Lower leg skin (tissue), 4 donors: ENCODE measurements around the gene EPS8L3. TPM values are rescaled to one million over a fixed set of nuclear protein-coding genes. Genes with fewer than 3 reads are reported as not detected.

ENCODE experiments used
- DNase-seq, 2 donors: peaks; one replicate each; pipeline ENCODE4 v3.0.0-alpha.2; 2019; ENCODE audit warnings: low spot score in 2 of 2
- H3K4me3 ChIP-seq: fragments of 200-600 bp; sonication (generic); 2 replicates; pipeline ENCODE4 v1.5.1; 2017; ENCODE audit warnings: mild to moderate bottlenecking, low read depth; ENCODE audit not compliant: poor library complexity, severe bottlenecking
- POLR2A ChIP-seq, 2 donors: fragments of 450-650 bp; IDR thresholded peaks; one replicate each; pipeline ENCODE4 v1.6.1; 2016 to 2017; ENCODE audit warnings: antibody characterized with exemption in 2 of 2, mild to moderate bottlenecking in 1 of 2, moderate library complexity in 1 of 2
- WGBS, 2 donors: methylation state at CpG; one replicate each; pipeline ENCODE4 v1.1.5; 2018; 5-methylcytosine and 5-hydroxymethylcytosine counted together
- intact Hi-C: fragments of 100-400 bp; cut with DNase I; formaldehyde crosslinking; loops from one replicate; pipeline ENCODE4 v1.15.0; 2023; ENCODE audit warnings: low total_unique reads
- total RNA-seq, 4 donors: library from RNA; depleted of rRNA; stranded (reverse); fragments of >200 nt; gene quantifications; one replicate each; pipeline ENCODE4 v1.1.0, GENCODE V29; 2016
- TF ChIP-seq, protein P1 (sequence below), 3 donors: fragments of 450-650 bp; IDR thresholded peaks; one replicate each; pipeline ENCODE4 v1.5.1; 2016; ENCODE audit warnings: antibody characterized with exemption in 3 of 3, mild to moderate bottlenecking in 3 of 3, moderate library complexity in 2 of 3

EPS8L3 gene
- total RNA-seq, 4 donors from 2014 or later = not detected

DNA sequence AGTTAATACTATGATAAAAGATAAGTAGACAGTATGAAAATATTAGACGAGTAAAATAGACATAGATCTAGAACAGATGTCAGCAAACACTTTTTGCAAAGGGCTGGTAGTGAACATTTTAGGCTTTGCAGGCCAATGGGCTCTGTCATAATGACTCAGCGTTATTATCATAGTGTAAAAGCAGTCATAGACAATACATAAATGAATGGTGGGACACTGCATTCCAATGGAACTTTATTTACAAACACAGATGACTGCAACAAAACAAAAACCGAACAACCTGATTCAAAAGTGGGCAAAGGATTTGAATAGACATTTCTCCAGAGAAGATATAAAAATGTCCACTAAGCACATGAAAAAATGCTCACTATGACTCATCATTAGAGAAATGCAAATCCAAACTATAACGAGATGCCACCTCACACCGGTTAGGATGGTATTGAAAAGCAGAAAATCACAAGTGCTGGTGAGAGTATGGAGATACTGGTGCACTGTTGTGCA lies 44.3 kb downstream of the EPS8L3 start:
- H3K4me3 ChIP-seq = no peak overlapping the region
- no peak for DNase-seq
- WGBS, 2 donors = 53 to 58% methylated on average over 5 of the region's 5 CpGs
- intact Hi-C loops = no loop called here
- TF ChIP-seq POLR2A (IDR thresholded peaks at IDR 0.05) = no peak
- TF ChIP-seq, protein P1, sequence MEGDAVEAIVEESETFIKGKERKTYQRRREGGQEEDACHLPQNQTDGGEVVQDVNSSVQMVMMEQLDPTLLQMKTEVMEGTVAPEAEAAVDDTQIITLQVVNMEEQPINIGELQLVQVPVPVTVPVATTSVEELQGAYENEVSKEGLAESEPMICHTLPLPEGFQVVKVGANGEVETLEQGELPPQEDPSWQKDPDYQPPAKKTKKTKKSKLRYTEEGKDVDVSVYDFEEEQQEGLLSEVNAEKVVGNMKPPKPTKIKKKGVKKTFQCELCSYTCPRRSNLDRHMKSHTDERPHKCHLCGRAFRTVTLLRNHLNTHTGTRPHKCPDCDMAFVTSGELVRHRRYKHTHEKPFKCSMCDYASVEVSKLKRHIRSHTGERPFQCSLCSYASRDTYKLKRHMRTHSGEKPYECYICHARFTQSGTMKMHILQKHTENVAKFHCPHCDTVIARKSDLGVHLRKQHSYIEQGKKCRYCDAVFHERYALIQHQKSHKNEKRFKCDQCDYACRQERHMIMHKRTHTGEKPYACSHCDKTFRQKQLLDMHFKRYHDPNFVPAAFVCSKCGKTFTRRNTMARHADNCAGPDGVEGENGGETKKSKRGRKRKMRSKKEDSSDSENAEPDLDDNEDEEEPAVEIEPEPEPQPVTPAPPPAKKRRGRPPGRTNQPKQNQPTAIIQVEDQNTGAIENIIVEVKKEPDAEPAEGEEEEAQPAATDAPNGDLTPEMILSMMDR (IDR thresholded peaks at IDR 0.05) = no peak

DNA sequence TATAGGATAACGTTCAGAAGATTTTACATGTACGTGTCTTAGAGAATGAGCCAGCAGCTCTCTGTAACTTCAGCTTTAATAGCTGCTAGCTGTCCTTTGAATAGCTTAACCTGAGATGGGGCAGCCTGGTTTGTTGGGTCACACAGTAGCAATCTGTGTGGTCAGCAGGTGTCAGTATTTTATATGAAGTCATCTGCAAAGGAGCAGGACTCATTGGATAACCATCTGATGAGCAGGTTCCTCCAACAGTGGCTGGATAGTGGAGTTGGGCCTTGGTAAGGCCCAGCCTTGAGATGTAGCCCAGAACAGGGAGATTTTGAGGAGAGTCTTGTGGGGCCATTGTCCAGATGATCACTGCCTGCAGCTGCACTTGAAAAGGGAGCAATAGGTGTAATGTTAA lies 45.2 kb downstream of the EPS8L3 start:
- 79 to 80% methylated on average over 2 of the region's 2 CpGs for WGBS, 2 donors
- no peak overlapping the region for H3K4me3 ChIP-seq
- TF ChIP-seq POLR2A (IDR thresholded peaks at IDR 0.05) = no peak
- TF ChIP-seq, protein P1 (IDR thresholded peaks at IDR 0.05) = no peak
- intact Hi-C loops = no loop called here
- no peak for DNase-seq

DNA sequence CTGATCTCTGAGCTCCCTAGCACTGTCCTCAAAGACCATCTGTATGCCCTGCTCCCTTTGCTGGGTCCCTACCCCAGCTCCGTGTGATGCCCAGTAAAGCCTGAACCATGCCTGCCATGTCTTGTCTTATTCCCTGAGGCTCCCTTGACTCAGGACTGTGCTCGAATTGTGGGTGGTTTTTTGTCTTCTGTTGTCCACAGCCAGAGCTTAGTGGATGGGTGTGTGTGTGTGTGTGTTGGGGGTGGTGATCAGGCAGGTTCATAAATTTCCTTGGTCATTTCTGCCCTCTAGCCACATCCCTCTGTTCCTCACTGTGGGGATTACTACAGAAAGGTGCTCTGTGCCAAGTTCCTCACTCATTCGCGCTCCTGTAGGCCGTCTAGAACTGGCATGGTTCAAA lies 46.0 kb downstream of the EPS8L3 start:
- TF ChIP-seq, protein P1 (IDR thresholded peaks at IDR 0.05) = no peak
- TF ChIP-seq POLR2A (IDR thresholded peaks at IDR 0.05) = no peak
- intact Hi-C loops = no loop called here
- WGBS, 2 donors = 52 to 68% methylated on average over 5 of the region's 5 CpGs
- H3K4me3 ChIP-seq = no peak overlapping the region
- peak in 1 of 2 donors; percentile 9 for DNase-seq

DNA sequence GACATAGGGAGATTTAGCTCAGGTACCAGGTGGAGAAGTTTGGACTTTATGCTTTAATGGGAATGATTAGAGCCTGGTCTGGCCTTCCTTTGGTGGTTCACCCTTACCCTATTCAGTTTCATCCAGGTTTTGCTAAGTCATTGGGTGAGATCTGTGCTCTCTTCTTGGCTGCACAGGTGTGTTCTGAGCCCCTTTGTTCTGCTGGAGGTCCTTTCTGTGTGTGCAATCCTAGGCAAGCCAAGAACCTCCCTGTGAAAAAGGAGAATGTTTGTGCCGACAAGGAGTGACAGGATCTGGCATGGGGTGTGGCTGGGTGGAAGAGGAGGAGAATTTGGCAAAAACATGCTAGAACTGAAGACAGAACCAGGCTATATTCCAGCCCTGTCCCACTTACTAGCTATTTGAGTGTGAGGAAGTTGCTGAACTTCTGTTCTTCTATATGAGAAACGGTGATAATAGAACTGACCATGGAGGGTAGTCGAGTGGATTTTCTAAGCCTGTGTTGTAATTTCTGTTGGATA lies 47.1 kb downstream of the EPS8L3 start:
- WGBS, 2 donors = 31 to 34% methylated on average over 3 of the region's 3 CpGs
- TF ChIP-seq POLR2A (IDR thresholded peaks at IDR 0.05) = no peak
- TF ChIP-seq, protein P1 (IDR thresholded peaks at IDR 0.05) = no peak
- intact Hi-C loops = no loop called here
- DNase-seq = peak in 1 of 2 donors; percentile 27
- no peak overlapping the region for H3K4me3 ChIP-seq

DNA sequence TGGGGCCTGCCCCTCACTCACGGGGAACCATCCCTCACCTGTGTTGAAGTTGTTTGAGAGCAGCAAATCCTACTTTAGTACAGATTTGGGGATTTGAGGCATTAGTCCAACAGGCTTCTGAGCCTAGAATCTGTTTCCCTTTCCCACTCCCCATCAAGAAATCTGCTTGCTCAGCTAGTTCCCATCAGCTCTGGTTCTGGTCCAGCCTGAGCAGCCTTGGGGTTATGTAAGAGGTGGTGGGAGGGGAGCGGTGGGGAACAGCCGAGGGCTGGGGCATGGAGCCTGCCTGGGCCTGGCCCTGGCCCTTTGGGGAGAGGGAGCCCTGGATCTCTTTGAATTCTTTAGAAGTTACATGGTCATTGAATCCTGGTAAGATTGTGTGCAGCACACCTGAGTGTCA lies 47.6 kb downstream of the EPS8L3 start:
- intact Hi-C loops = no loop called here
- 45 to 55% methylated on average over 3 of the region's 3 CpGs for WGBS, 2 donors
- TF ChIP-seq POLR2A (IDR thresholded peaks at IDR 0.05) = no peak
- TF ChIP-seq, protein P1 (IDR thresholded peaks at IDR 0.05) = no peak

More for the DNA sequence above, 47.6 kb downstream of the EPS8L3 start:
- DNase-seq = peak in 1 of 2 donors; percentile 10
- no peak overlapping the region for H3K4me3 ChIP-seq
